NCI-H187 treated with DMSO at 0.1 percent for 48 hours (cell line): Measurements from ENCODE around the gene BCAS3.
A peak's percentile ranks its signal among the peaks of the same experiment; 100 is the strongest.
"Not testable (repeated sequence)": the region's sequence is repeated elsewhere in the genome, so short reads cannot be mapped to it uniquely, and the experiment has no call there.

ENCODE experiments used
- DNase-seq: peaks from one replicate; lab custom pipeline; 2025; lab: John Stamatoyannopoulos, UW

BCAS3 gene

DNA sequence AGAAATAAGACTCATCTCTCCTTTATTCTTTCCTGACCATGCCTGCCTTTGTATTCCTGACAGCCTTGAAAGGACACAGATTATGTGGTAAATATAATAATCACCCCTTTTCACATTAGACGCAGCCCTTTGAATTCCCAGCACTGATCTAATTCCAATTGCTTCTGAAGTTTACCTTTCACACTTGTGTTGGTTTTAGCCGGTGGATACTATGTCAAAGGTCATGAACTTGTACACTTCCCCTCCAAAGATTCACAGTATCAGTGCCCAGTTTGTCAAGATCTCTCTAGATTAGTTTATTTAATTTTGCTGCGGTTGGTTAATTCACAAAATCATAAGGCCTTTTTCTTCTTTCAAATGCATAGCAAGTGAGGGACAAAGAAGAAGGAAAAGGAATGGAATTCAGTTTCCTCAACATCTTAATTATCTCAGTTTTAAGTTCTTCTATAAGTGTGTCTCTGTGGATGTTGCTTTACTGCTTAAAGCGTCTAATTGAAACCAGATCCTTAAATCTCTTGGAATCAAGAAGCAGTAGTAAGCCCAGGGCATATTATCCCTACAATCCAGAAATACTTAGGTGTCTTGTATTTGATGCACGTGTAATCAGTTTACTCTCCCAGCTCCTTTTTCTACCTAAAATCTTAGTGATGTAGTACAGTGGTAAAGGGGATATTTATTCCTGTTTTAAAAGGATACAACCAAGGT is 547.7 kb downstream of the BCAS3 start:
- DNase-seq, result no peak

DNA sequence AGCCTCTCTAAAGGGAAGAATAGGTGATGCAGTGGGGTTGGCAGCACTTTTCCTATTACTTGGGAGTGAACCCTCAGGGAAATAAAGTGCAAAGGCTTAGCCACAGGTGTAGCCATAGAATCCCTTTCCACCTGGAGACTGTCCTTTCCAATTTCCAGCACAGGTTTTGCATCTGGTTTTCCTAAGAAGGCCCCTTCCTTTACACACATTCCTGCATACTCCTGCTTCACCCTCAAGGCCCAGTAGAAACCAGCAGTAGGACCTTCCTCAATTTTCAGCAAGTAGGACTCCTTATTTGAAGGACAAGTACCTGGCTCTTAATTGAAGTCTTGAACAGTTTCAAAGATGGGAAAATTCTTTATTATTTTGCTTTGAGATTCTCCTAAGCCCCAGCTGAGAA is 550.2 kb downstream of the BCAS3 start:
- no peak for DNase-seq

DNA sequence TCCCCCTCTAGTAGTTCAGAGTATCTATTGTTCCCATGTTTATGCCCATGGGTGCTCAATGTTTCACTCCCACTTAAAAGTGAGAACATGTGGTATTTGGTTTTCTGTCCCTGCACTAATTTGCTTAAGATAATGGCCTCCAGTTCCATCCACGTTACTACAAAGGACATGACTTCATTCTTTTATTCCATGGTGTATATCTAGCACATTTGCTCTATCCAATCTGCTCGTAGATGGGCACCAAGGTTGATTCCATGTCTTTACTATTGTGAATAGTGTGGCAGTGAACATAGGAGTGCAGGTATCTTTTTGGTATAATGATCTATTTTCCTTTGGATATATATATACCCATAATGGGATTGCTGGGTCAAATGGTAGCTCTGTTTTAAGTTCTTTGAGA is 552.8 kb downstream of the BCAS3 start:
- no peak for DNase-seq

DNA sequence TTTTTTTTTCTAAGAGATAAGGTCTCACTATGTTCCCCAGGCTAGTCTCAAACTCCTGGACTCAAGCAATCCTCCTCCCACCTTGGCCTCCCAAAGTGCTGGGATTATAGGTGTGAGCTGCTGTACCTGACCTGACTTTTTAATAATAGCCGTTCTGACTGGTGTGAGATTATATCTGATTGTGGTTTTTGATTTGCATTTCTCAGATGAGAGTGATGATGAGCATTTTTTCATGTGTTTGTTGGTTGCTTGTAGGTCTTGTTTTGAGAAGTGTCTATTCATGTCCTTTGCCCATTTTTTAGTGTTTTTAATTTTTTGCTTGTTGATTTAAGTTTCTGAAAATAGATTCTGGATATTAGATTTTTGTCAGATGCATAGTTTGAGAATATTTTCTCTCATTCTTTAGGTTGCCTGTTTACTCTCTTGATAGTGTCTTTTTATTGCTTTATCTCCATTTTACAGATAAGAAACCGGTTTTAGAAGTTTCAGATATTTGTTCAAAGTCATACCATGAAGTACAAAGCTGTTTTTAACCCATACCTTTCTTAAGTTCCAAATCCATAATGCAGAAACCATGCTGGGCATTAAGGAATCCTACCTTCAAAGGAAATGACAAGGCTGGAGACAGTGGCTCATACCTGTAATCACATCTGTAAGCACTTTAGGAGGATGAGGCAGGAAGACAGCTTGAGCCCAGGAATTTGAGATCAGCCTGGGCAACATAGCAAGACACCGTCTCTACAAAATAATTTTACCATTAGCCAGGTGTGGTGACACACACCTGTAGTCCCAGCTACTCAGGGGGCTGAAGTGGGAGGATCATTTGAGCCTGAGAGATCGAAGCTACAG is 553.5 kb downstream of the BCAS3 start:
- DNase-seq, result no peak

DNA sequence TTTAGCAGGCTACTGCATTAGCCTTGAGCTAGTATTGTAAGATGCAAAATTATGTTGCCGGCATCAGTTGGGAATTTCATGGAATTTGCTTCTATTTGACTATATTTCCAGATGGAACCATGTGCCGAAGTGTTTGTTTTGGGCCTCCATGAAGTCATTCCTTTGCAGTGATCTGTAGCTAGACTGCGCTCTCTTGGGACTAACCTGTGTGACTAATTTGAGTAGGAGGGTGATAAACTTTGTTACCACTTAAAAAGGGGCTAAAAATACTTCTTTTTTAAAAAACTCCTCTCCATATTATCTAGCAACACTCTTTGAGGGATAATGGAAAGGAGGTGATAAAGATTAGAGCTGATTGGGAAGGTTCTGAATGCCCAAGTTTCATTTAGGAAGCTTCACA is 555.2 kb downstream of the BCAS3 start:
- no peak for DNase-seq

DNA sequence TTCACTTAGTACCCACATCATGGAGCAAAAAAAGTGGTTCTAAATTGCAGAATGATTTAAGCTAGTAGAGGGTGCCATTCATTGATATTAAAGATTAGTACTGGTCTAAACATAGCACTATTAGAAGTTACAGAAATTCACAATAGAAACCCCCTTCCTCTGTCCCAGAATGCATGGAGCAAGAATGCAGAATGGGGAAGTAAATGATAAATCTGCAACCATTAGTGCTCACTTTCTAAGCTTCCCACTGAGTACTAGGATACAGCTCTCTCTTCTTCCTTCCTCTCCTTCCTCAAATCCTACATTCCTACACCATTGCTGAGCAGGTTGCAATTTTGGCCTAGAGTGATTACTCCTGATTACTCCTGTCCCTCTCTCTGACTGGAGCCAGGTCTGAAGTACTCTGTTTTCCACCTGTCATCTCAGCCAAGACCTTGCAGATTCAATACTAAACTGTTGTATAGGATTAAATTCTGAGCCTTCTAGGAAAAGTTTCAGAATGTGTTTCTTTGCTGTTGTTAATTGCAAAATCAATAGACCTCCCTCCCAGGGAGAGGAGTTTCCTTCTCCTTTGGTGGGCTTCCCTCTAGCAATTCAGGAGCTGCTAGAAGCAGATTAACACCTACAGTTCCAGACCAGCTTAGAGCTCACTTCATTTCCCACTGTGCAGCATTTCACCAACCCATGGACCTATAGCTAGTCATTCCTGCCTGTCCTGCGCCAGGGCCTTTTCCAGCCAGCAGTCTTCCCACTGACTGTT is 556.5 kb downstream of the BCAS3 start:
- DNase-seq, result no peak

DNA sequence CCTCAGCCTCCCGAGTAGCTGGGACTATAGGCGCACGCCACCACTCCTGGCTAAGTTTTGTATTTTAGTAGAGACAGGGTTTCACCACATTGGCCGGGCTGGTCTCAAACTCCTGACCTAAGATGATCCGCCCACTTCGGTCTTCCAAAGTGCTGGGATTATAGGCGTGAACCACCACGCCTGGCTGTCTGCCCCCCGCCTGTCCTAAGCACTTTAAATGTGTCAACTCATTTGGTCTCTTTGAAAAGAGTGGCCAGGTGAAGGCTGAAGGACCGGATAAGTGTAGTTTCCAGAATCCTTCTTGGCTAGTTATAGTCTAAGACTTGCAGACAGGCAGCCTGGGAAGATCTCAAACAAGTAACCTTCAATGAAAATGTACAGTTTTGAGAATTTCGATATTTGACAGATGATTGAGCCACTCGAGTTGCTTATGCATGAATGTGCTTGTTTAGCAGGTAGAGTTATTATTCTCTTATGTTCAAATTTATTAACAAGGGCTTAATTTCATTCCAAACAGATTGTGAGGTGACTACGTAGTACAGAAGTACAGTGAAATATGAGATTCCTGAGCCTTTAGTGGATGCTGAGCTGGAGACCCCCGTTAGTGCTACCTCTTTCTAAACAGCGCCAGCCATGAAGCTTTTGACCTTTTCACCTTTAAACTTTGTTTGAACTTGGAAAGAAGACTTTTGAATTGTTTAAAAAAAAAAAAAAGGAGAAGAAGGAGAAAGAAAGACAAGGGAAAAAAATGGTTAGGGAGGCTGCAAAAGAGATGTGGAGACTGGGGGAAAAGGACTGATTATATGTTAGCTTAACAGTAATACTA is 557.6 kb downstream of the BCAS3 start:
- no peak for DNase-seq

DNA sequence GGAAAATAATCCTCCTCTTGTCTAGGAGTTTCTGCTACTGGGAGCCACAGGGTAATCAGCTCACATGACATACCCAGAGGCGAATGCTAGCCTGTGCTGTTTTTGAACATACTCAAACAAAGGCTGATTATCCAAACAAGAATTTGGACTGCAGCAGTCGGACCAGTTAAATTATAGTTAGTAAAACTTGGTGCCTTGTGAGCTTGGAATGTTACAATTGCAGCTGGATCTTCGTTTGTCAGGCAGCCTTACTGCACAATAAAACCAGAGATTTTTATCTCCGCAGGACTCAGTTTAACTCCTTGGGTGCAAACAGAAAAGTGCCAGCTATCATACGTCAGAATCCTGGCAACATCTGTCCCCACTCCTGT is 558.2 kb downstream of the BCAS3 start:
- DNase-seq, result no peak

DNA sequence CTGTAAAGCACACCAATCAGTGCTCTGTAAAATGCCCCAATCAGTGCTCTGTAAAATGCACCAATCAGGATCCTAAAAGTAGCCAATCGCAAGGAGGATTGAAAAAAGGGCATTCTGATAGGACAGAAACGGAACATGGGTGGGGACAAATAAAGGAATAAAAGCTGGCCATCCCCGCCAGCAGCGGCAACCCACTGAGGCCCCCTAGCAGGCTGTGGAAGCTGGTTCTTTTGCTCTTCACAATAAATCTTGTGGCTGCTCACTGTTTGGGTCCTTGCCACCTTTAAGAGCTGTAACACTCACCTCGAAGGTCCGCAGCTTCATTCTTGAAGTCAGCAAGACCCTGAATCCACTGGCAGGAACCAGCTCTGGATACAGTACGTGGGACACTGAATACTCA is 559.6 kb downstream of the BCAS3 start:
- DNase-seq, result no peak

DNA sequence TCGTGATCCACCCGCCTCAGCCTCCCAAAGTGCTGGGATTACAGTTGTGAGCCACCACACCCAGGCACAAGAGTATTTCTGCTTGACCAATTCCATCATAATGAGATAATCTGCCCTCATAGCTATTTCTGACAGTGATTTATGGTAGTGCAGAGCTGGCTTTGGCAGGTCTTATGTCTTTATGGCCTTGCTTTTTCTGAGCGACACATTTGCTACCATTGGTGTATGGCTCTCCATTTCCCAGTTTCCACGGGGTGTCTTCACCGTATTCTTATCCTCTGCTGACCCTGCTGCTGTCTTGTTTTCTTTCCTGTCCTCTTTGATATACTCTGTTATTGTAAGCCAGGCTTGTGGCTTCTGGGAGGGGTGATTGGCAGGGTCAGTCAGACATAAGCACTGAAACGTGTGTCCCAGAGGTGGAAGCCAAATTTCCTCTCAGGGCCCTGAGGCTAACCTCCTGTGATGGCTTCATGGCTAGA is 560.8 kb downstream of the BCAS3 start:
- DNase-seq, result no peak

DNA sequence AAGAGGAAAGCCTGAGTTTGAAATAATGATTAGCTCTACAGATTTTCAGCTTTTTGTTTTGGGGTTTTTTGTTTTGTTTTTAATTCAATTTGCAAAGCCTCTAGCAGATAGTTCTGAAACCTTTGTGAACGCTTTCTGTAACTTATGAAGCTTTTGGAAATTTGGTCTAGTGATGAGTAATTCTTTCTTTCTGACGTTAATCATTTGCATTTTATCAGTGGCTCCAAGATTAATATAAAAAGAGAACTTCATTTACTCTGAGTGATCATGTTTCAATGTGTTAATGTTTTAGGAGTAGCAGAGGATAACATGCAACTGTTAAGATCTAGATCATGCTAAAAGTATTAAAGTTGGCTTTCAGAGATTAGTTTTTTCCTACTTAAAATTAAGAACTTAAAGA is 561.7 kb downstream of the BCAS3 start:
- no peak for DNase-seq

DNA sequence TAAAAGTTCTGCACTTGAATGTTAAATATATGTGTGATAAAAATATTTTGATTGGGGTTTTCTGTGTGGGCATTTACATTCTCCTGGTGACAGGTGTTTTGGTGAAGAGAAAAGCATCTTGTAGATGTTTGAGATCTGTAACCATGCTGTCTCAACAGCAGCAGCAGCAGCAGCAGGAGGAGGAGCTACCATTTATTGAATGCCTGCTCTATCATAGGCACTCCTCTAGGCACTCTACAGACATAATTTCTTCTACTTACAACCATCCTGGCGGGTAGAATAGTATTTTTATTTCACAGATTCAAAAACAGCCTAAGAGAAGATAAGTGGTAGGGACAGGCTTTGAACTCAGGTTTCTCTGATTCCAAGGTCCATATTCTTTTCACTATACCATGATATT is 562.3 kb downstream of the BCAS3 start:
- no peak for DNase-seq

DNA sequence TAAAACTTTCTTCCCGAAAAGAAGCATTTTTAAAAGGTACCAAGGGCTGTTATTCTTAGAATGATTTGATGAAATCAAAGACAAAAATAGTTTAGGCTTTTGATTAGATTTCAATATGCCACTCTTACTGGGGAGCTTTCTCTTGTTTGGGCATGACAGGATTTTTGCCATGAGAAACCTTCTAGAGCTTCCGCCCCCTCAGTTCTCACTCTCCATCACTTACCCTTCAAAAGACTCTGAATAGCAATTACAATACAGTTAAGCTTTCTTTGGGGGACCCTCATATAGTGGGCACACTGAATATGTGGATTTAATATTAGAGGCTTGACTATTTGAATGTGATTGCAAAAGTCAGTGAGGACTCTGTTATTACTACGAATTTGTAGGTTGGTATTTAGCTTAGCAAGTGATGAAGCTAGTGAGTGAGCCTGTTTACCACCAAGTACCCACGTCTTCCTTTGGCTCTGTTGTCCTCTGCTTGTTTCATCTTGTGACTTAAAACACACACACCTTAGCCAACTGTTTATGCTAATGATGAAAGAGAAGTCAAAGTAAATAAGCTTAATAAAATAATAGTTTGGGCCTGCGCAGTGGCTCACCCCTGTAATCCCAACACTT is 563.3 kb downstream of the BCAS3 start:
- no peak for DNase-seq

DNA sequence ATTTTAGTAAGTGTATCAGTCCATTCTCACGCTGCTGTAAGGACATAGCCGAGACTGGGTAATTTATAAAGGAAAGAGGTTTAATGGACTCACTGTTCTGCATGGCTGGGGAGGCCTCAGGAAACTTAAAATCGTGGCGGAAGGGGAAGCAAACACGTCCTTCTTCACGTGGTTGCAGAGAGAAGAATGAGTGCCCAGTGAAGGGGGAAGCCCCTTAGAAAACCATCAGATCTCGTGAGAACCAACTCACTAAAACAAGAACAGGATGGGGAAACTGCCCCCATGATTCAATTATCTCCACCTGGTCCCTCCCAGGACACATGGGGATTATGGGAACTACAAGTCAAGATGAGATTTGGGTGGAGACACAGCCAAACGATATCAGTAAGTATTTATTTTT is 567.3 kb downstream of the BCAS3 start:
- not testable (repeated sequence) for DNase-seq

DNA sequence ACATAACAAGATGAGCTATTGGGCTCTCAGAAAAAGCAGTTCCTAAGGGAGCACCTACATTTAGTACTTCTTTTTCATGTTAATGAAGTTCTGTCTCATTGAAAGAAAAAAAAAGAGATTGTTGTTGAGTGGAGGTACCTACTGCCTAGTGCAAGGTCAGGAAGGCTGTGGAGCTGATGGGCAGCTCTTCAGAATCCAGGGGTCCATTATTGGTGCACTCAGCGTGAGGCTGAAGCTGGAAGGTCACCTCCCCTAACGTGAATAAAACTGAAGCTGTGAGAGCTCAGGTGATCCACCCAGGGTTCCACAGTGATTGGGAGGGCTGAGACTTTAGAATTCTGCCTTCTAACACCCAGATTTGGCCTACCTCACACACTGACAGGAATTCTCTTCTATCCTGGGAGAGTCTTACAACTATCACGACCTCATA is 568.1 kb downstream of the BCAS3 start:
- peak; percentile 79 for DNase-seq

DNA sequence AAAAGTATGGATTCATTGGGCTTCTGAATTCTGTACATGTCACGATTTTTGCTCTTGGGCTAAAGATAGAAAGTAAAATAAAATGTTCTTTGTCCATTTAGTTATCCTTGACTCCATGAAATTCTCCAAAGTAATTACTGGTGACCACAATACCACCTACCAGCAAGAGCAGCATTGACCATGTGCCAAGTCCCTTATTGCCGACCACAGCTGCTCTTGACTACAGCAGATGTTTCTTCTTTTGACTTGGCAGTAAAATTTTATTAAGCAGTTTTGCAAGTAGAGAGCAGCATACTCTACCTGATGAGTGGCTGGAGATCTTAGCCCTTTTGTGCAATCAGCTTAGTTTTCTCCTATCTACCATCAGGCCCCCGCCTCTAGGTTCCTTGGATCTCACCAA is 569.8 kb downstream of the BCAS3 start:
- DNase-seq, result no peak

DNA sequence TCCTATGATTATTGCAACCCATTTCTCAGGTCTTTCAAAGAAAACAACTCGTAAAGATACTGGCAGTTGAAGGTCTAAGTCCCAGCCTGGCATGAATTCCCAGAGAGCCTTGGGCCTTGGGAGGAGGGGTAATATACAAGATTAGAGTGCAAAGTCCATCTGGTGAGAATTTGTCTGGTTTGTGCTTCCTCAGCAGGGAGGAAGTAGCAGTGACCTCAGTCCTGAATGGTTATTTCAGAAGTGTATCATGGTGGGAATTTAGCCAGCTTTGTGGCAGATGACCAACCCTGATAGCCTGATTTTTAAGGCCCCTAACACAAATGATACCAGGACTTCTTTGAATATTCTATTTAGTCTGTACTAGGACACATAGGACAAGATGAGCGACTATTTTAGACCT is 570.7 kb downstream of the BCAS3 start:
- no peak for DNase-seq

DNA sequence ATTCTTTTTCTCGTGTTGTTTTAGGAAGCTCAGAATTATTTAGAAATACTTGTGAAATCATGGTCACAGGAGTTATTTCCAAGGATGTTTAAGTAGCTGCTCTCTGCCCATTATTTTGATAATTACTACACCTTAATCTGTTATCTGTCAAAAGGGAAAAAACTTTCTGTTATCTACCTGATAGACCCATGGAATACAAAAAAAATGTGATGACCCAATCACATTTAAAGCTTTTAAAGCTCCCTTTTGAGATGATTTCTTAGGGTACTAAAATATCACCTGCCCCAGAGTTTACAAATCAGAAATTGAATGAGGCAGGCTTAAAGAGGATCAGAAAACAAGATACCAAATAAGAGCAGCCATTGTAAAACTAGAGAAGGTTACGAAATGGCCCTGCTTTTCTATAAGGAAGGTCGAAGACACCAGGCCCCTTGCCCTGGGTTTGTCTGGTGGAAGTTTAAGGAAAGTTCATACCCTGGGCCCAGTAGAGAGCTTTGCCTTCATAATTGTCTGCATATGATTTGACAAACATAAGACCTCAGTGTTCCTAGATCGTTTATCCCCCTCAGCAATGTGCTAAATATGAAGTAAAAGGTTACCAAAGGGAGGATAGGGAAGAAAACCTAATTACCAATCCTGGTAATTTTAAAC is 572.1 kb downstream of the BCAS3 start:
- no peak for DNase-seq

DNA sequence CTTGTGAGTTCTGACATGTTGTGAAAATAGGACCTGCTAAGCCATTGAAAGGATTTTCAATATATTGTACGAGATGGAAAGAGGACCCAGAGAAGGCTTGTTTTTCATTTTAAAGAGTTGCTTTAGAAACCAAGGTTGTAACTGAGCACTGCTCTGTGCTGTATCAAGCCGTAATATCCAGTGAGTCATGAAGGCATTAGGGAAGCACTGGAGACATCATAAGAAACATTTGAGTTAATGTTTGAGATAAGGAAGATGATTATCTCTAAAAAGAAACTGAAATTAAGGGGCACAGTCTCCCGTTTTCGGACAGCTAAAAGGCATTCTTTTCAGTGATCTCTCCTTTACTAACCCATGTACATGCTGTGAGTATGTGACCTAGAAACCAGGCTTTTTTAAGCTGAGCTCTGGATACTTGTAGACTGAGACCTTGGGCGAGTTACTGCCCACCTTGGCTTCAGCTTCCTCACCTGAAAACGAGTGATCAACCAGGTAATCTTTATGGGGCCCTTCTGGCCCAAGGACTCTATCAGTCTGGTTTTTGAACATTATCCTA is 572.8 kb downstream of the BCAS3 start:
- no peak for DNase-seq
